ENCODE results near the gene PFKFB2. TPM values are rescaled to one million over a fixed set of nuclear protein-coding genes. Genes with fewer than 3 reads are reported as not detected.

Gene PFKFB2
- polyA plus RNA-seq, 1 donor (not counting 4 experiments of a cell fraction or from before 2014, with no cell fraction given) = 12.2 TPM

GRCh38 chr1:207027206-207027777 is 25.8 kb upstream of the PFKFB2 start:
- FAIRE-seq = peak; percentile 83
- TF ChIP-seq, protein P1, sequence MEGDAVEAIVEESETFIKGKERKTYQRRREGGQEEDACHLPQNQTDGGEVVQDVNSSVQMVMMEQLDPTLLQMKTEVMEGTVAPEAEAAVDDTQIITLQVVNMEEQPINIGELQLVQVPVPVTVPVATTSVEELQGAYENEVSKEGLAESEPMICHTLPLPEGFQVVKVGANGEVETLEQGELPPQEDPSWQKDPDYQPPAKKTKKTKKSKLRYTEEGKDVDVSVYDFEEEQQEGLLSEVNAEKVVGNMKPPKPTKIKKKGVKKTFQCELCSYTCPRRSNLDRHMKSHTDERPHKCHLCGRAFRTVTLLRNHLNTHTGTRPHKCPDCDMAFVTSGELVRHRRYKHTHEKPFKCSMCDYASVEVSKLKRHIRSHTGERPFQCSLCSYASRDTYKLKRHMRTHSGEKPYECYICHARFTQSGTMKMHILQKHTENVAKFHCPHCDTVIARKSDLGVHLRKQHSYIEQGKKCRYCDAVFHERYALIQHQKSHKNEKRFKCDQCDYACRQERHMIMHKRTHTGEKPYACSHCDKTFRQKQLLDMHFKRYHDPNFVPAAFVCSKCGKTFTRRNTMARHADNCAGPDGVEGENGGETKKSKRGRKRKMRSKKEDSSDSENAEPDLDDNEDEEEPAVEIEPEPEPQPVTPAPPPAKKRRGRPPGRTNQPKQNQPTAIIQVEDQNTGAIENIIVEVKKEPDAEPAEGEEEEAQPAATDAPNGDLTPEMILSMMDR (optimal IDR thresholded peaks at IDR 0.05 in 1 of 3, IDR thresholded peaks at IDR 0.05 in 1 of 3, conservative IDR thresholded peaks at IDR 0.05 in 1 of 3; ENCODE audit: extremely low read depth in 1 of 3, insufficient read depth in 2 of 3, low read length in 3 of 3) = peak in 1 of 3 experiments; percentile 4
- TF ChIP-seq EZH2 (IDR thresholded peaks at IDR 0.05; ENCODE audit: low read length) = no peak
- Histone ChIP-seq H3K79me2 (ENCODE audit: control insufficient read depth, insufficient read depth, low read length) (peaks cover 74% of the 10 kb centered on the region), H3K27me3 (ENCODE audit: control insufficient read depth, extremely low read depth, insufficient read depth, low read length) (no peaks in the 10 kb centered on the region), H3K36me3 (ENCODE audit: control insufficient read depth in 2 of 2, extremely low read depth in 1 of 2, insufficient read depth in 2 of 2, low read length in 2 of 2) (peaks cover 19 to 58% of the 10 kb centered on the region in 2 experiments), H3K4me2 (ENCODE audit: control insufficient read depth, extremely low read depth, insufficient read depth, low read depth, low read length) (peak overlapping the region; percentile 98), H3K9ac (ENCODE audit: control insufficient read depth, extremely low read depth, insufficient read depth, low read length) (peak overlapping the region; percentile 93), H3K4me1 (ENCODE audit: control insufficient read depth, extremely low read depth, insufficient read depth, low read length) (peaks cover 81% of the 10 kb centered on the region), H4K20me1 (ENCODE audit: control insufficient read depth, extremely low read depth, insufficient read depth, low read length) (no peaks in the 10 kb centered on the region), H2AFZ (ENCODE audit: control insufficient read depth, low read length) (no peak overlapping the region), H3K27ac (ENCODE audit: control insufficient read depth, insufficient read depth, low read length) (peak overlapping the region; percentile 99), H3K9me1 (ENCODE audit: control insufficient read depth, extremely low read depth, insufficient read depth, low read length) (no peaks in the 10 kb centered on the region), H3K4me3 (ENCODE audit: control insufficient read depth in 2 of 3, extremely low read depth in 1 of 3, insufficient read depth in 2 of 3, low read depth in 1 of 3, low read length in 3 of 3) (peak overlapping the region; percentile 70 to 94 (median 81)), H3K9me3 (ENCODE audit: control insufficient read depth, low read depth, low read length) (no peaks in the 10 kb centered on the region)
- dilution Hi-C loops (cut with MboI; ENCODE audit: extremely low pct_ligation_motif_present, low sequenced_read_pairs) = no loop called here
- DNase-seq (ENCODE audit: low read depth, low spot score) = peak; percentile 91

- H3K27ac ChIP-seq (ENCODE audit: control insufficient read depth, insufficient read depth, low read length) = peak overlapping the region; percentile 99
- peak overlapping the region; percentile 93 for H3K9ac ChIP-seq (ENCODE audit: control insufficient read depth, extremely low read depth, insufficient read depth, low read length)
- no peaks in the 10 kb centered on the region for H4K20me1 ChIP-seq (ENCODE audit: control insufficient read depth, extremely low read depth, insufficient read depth, low read length)
- peaks cover 76% of the 10 kb centered on the region for H3K4me1 ChIP-seq (ENCODE audit: control insufficient read depth, extremely low read depth, insufficient read depth, low read length)
- H3K79me2 ChIP-seq (ENCODE audit: control insufficient read depth, insufficient read depth, low read length) = peaks cover 76% of the 10 kb centered on the region
- peak overlapping the region; percentile 98 for H3K4me2 ChIP-seq (ENCODE audit: control insufficient read depth, extremely low read depth, insufficient read depth, low read depth, low read length)
- dilution Hi-C loops (cut with MboI; ENCODE audit: extremely low pct_ligation_motif_present, low sequenced_read_pairs) = no loop called here
- H3K36me3 ChIP-seq (ENCODE audit: control insufficient read depth in 2 of 2, extremely low read depth in 1 of 2, insufficient read depth in 2 of 2, low read length in 2 of 2) = peaks cover 13 to 53% of the 10 kb centered on the region in 2 experiments
- no peak for TF ChIP-seq EZH2 (IDR thresholded peaks at IDR 0.05; ENCODE audit: low read length)
- TF ChIP-seq, protein P1 (optimal IDR thresholded peaks at IDR 0.05 in 1 of 3, IDR thresholded peaks at IDR 0.05 in 1 of 3, conservative IDR thresholded peaks at IDR 0.05 in 1 of 3; ENCODE audit: extremely low read depth in 1 of 3, insufficient read depth in 2 of 3, low read length in 3 of 3) = no peak
- DNase-seq (ENCODE audit: low read depth, low spot score) = no peak
- H3K9me3 ChIP-seq (ENCODE audit: control insufficient read depth, low read depth, low read length) = no peaks in the 10 kb centered on the region
- peak overlapping the region; percentile 70 to 94 (median 81) for H3K4me3 ChIP-seq (ENCODE audit: control insufficient read depth in 2 of 3, extremely low read depth in 1 of 3, insufficient read depth in 2 of 3, low read depth in 1 of 3, low read length in 3 of 3)
- H2AFZ ChIP-seq (ENCODE audit: control insufficient read depth, low read length) = no peak overlapping the region
- no peaks in the 10 kb centered on the region for H3K27me3 ChIP-seq (ENCODE audit: control insufficient read depth, extremely low read depth, insufficient read depth, low read length)
- no peaks in the 10 kb centered on the region for H3K9me1 ChIP-seq (ENCODE audit: control insufficient read depth, extremely low read depth, insufficient read depth, low read length)
- FAIRE-seq = no peak
These were observed 25.2 kb upstream of the PFKFB2 start for GRCh38 chr1:207027921-207028320.
